HG02970 (cell line): ENCODE data around the gene INPP5A.
"Not testable (repeated sequence)": the region's sequence is repeated elsewhere in the genome, so short reads cannot be mapped to it uniquely, and the experiment has no call there.

Experiments used
- ATAC-seq: cut with Tn5 transposase; IDR thresholded peaks from one replicate; pipeline ENCODE4 v1.9.1; 2021; ENCODE audit warnings: mild to moderate bottlenecking, moderate library complexity, moderate number of reproducible peaks; ENCODE audit not compliant: unreplicated experiment, low FRiP score

Gene INPP5A

GRCh38 chr10:132666705-132667341, 129.2 kb downstream of the INPP5A start:
- ATAC-seq = no peak

- no peak for ATAC-seq
Observed at GRCh38 chr10:132667342-132668047, 129.9 kb downstream of the INPP5A start.

DNA sequence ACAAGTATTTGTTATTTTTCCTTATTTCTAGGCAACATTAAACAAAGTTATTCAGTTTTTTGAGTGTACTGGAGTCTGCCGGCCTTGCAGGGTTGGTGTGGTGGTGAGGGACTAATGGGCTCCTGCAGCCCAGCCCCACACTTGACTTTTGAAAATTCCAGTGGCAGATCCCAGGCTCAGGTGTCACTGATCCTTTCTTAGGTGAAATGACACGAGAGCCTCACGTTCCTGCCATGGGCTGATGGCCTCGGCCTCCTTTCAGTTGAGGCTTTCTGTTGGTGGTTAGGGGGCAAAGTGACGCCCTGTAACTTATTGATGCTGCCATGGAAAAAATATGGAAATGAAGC, 130.4 kb downstream of the INPP5A start:
- no peak for ATAC-seq

- no peak for ATAC-seq
Observed at GRCh38 chr10:132669208-132669861, 131.7 kb downstream of the INPP5A start.

- no peak for ATAC-seq
Observed at GRCh38 chr10:132670546-132671227, 133.1 kb downstream of the INPP5A start.

DNA sequence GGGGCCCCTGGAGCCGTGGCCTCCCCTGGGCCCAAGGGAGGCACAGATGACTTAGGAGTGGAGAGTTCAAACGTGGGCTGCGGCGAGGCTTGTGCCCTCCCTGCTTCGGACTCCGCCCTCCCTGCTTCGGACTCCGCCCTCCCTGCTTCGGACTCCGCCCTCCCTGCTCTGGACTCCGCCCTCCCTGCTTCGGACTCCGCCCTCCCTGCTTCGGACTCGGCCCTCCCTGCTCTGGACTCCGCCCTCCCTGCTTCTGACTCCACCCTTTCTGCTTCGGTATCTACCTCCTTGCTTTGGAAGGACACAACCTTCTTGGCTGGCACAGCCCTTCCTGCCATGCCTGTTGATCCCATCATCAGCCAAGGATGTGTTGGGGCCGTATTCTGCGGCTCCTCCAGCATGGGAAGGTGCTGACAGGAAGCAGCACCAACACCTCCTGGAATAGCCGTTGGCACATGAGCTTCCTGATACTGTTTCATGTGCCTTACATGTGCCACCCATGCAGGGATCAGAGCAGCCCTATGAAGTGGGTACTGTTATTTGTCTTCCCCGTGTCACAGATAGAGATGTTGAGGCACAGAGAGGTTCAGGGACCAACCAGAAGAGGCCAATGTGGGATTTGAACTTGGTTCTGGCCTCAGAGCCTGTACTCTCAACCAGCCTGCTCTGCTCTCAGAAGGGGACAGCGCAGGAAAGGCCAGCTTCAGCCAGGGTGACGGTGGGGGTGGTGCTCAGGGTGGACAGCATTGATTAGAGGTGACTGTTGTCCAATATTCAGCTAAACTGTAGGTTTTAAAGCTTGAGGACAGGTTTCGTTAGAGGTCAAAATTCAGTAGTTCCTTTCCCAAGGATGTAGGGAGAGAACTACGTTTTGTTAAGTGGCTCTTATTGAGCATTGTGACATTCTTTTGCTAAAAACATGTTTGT, 133.9 kb downstream of the INPP5A start:
- no peak for ATAC-seq

- ATAC-seq = not testable (repeated sequence)
Observed at GRCh38 chr10:132673746-132674145, 136.2 kb downstream of the INPP5A start.

- no peak for ATAC-seq
Observed at GRCh38 chr10:132674311-132674710, 136.7 kb downstream of the INPP5A start.

- ATAC-seq = no peak
Observed at GRCh38 chr10:132675031-132675740, 137.6 kb downstream of the INPP5A start.

GRCh38 chr10:132676193-132676891, 138.8 kb downstream of the INPP5A start:
- ATAC-seq = no peak

DNA sequence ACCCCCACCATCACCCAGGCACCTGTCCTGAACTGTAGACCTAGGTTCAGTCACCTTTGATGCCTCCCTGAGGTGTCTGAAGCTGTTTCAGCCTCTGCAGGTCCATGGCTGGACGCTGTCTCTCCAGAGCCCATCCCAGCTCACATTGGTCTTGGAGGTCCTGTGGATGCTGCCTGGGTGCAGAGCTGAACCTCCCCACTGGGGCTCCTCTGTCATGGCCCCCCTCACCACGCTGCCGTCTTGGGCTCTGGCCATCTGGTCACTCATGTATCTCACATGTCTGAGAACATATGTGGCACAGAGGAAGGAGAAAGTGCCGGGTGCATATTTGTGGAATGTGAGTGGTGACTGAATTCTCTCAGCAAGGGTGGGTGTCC, 139.5 kb downstream of the INPP5A start:
- ATAC-seq = no peak

GRCh38 chr10:132677473-132678227, 140.1 kb downstream of the INPP5A start:
- no peak for ATAC-seq

GRCh38 chr10:132678436-132679216, 141.0 kb downstream of the INPP5A start:
- ATAC-seq = no peak

GRCh38 chr10:132679217-132679595, 141.6 kb downstream of the INPP5A start:
- no peak for ATAC-seq

DNA sequence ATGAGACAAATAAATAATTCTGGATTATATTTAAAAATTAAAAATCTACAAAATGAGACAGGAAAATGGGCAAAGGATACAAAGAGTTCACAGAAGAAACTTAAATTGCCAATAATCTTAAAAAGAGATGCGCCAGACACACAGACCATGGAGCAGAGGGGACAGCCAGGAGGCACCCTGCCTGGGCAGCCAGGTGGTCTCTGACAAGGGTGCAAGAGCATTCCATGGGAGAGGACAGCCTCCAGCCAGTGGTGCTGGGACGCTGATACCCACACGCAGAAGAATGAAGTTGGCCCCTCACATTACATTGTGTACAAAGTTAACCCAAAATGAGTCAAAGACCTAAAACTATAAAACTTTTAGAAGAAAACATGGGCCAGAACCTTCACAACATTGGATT, 142.1 kb downstream of the INPP5A start:
- no peak for ATAC-seq

DNA sequence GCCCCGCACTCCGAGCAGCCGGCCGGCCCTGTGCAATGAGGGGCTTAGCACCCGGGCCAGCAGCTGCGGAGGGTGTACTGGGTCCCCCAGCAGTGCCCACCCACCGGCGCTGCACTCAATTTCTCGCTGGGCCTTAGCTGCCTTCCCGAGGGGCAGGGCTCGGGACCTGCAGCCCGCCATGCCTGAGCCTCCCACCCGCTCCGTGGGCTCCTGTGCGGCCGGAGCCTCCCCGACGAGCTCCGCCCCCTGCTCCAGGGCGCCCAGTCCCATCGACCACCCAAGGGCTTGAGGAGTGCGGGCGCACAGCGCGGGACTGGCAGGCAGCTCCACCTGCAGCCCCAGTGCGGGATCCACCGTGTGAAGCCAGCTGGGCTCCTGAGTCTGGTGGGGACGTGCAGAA, 143.2 kb downstream of the INPP5A start:
- not testable (repeated sequence) for ATAC-seq

DNA sequence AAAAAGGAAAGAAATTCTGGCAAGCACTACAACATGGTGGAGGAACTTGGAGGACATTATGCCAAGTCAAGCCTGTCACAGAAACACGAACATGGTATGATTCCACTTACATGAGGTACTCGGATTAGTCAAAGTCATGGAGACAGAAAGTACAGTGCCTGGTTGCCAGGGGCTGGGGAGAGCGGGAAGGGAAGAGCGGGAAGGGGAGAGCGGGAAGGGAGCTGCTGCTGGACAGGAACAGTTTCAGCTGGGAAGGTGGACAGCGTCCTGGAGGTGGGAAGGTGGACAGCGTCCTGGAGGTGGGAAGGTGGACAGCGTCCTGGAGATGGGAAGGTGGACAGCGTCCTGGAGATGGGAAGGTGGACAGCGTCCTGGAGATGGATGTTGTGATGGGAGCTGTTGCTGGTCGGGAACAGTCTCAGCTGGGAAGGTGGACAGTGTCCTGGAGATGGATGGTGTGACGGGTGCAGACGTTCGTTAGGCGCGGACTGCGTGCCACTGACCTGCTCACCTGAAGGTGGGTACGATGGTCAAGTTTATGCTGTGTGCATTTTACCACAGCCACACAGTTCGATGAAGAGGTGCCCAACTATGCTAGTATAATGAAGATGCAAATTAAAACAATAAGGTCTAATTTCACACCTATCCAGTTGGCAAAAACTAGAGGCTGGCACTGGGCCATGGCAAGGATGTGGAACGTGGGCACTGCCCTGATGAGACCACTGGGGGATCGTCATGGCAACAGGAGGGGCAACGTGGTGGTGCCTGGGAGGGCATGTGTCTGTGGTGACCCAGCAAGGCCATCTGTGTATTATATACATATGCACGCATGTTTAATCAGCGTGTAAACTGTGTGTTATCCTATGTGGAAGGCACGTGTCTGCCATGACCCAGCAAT, 144.5 kb downstream of the INPP5A start:
- ATAC-seq = no peak
